ENCODE results near the gene UBB.

GRCh38 chr17:16339959-16340358, 40.9 kb upstream of the UBB start:
- TF ChIP-seq CTCF (optimal IDR thresholded peaks at IDR 0.05 in 1 of 3, IDR thresholded peaks at IDR 0.05 in 1 of 3, conservative IDR thresholded peaks at IDR 0.05 in 1 of 3; ENCODE audit: extremely low read depth in 1 of 3, insufficient read depth in 2 of 3, low read length in 3 of 3): no peak
- TF ChIP-seq EZH2 (IDR thresholded peaks at IDR 0.05; ENCODE audit: low read length): no peak

Data from keratinocyte (primary cell).